ENCODE data around the gene KXD1.
"Not testable (repeated sequence)": the region's sequence is repeated elsewhere in the genome, so short reads cannot be mapped to it uniquely, and the experiment has no call there.

The KXD1 gene

GRCh38 chr19:18587561-18587960, 29.9 kb downstream of the KXD1 start:
- no peak for DNase-seq

GRCh38 chr19:18587962-18588610, 30.4 kb downstream of the KXD1 start:
- no peak for DNase-seq

- no peak for DNase-seq
These were observed 31.1 kb downstream of the KXD1 start, which contains the start of gene REX1BD for GRCh38 chr19:18588611-18589379. REX1BD (plus strand) TSS chr19:18588798; CDS start chr19:18588802, 4 bp downstream.

- no peak for DNase-seq
These were observed 32.0 kb downstream of the KXD1 start for GRCh38 chr19:18589380-18590272.

GRCh38 chr19:18590273-18591272, 32.9 kb downstream of the KXD1 start:
- no peak for DNase-seq

- DNase-seq, result no peak
These were observed 34.2 kb downstream of the KXD1 start for GRCh38 chr19:18591735-18592385.

- DNase-seq, result not testable (repeated sequence)
These were observed 35.1 kb downstream of the KXD1 start for GRCh38 chr19:18592732-18593131.

GRCh38 chr19:18593367-18594095, 35.9 kb downstream of the KXD1 start:
- no peak for DNase-seq

GRCh38 chr19:18594096-18594823, 36.6 kb downstream of the KXD1 start:
- no peak for DNase-seq

GRCh38 chr19:18594824-18595373, 37.2 kb downstream of the KXD1 start:
- no peak for DNase-seq

GRCh38 chr19:18595475-18595874, 37.8 kb downstream of the KXD1 start:
- DNase-seq, result no peak

- DNase-seq, result no peak
These were observed 39.1 kb downstream of the KXD1 start for GRCh38 chr19:18596752-18597157.

- DNase-seq, result no peak
These were observed 40.4 kb downstream of the KXD1 start for GRCh38 chr19:18597809-18598660.

- no peak for DNase-seq
These were observed 41.8 kb downstream of the KXD1 start for GRCh38 chr19:18599485-18599884.

- DNase-seq, result not testable (repeated sequence)
These were observed 43.2 kb downstream of the KXD1 start for GRCh38 chr19:18600692-18601397.

GRCh38 chr19:18601875-18602274, 44.2 kb downstream of the KXD1 start:
- DNase-seq, result no peak

GRCh38 chr19:18603255-18603957, 45.7 kb downstream of the KXD1 start:
- DNase-seq, result no peak

Measured in NCI-H187 treated with DMSO at 0.1 percent for 48 hours (cell line).